Hepatocyte (in vitro differentiated cells): Measurements from ENCODE around the gene ANKRD16.

Experiments
- EZH2phosphoT487 ChIP-seq: fragments of 200-600 bp; sonication (generic); IDR thresholded peaks from one replicate; pipeline ENCODE4 v1.6.1; 2018; ENCODE audit warnings: antibody characterized with exemption, mild to moderate bottlenecking, low read depth, moderate library complexity; ENCODE audit not compliant: unreplicated experiment, severe bottlenecking
- TF ChIP-seq, protein P1 (sequence below): fragments of 200-600 bp; sonication (generic); IDR thresholded peaks from 2 replicates; pipeline ENCODE4 v1.5.1; 2016; ENCODE audit warnings: antibody characterized with exemption, mild to moderate bottlenecking; ENCODE audit not compliant: poor library complexity

DNA sequence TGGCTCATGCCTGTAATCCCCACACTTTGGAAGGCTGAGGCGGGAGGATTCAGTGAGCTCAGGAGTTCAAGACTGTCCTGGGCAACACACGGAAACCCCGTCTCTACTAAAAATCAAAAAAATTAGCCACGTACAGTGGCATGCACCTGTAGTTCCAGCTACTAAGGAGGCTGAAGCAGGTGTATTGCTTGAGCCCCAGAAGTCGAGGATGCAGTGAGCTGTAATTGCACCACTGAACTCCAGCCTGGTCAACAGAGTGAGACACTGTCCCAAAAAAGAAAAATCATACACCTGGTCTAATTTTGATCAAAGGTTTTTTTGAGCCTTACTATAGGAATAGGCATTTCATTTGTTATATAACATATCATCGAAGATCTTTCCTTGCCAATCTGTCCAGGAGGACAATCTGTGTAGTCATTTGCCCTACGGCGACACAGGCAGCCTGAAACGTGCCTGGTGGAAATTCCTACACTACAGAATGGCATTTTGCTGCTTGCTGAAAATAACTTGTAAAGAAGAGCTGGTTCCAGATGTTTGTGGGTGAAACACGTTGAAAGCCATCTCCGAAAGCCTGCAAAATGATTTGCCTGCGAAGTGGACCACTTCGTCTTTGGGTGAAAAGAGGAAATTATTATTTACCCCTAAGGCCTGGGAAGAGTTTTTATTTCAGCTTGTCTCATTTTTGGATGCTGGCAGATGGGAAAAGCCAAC is 45.2 kb downstream of the ANKRD16 start:
- TF ChIP-seq, protein P1, sequence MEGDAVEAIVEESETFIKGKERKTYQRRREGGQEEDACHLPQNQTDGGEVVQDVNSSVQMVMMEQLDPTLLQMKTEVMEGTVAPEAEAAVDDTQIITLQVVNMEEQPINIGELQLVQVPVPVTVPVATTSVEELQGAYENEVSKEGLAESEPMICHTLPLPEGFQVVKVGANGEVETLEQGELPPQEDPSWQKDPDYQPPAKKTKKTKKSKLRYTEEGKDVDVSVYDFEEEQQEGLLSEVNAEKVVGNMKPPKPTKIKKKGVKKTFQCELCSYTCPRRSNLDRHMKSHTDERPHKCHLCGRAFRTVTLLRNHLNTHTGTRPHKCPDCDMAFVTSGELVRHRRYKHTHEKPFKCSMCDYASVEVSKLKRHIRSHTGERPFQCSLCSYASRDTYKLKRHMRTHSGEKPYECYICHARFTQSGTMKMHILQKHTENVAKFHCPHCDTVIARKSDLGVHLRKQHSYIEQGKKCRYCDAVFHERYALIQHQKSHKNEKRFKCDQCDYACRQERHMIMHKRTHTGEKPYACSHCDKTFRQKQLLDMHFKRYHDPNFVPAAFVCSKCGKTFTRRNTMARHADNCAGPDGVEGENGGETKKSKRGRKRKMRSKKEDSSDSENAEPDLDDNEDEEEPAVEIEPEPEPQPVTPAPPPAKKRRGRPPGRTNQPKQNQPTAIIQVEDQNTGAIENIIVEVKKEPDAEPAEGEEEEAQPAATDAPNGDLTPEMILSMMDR = no peak
- TF ChIP-seq EZH2phosphoT487 = no peak
